ENCODE measurements around the gene LCP2.
A peak's percentile ranks its signal among the peaks of the same experiment; 100 is the strongest.

Gene LCP2

GRCh38 chr5:170270293-170271069 is 27.1 kb downstream of the LCP2 start:
- Mint-ChIP-seq H3K9me3 (no peaks in the 10 kb centered on the region), H3K27me3 (no peaks in the 10 kb centered on the region), H3K36me3 (ENCODE audit: insufficient read depth) (peaks cover 96% of the 10 kb centered on the region), H3K4me3 (peak overlapping the region; percentile 63 to 80), H3K27ac (peak overlapping the region; percentile 88 to 97), H3K4me1 (ENCODE audit: low read depth in 2 of 2) (peaks cover 73 to 74% of the 10 kb centered on the region in 2 donors)
- DNase-seq (no peak), ATAC-seq (replicated peaks) (no peak)

DNA sequence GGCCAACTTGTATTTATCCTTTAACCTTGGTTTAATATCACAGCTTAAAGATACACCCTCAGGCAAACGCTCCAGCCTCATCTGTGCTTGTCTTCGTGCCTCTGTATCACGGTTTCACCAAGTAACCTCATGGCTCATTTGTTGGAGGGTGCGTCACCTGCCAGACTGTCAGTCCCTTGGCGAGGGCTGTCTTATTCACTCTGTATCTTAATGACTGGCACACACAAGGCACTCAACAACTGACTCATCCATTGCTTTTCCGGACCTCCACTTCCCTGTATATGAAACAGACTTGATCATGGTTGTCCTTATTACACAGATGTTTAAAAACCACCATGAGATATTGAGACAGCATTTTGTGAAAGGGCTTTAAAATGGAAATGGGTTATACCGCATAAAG is 28.0 kb downstream of the LCP2 start:
- H3K36me3 Mint-ChIP-seq (ENCODE audit: insufficient read depth): peaks cover 96% of the 10 kb centered on the region
- peaks cover 65 to 66% of the 10 kb centered on the region in 2 donors for H3K4me1 Mint-ChIP-seq (ENCODE audit: low read depth in 2 of 2)
- peak overlapping the region; percentile 88 to 97 for H3K27ac Mint-ChIP-seq
- peak overlapping the region; percentile 70 to 80 for H3K4me3 Mint-ChIP-seq
- no peaks in the 10 kb centered on the region for H3K9me3 Mint-ChIP-seq
- ATAC-seq (replicated peaks) (peak; percentile 60), DNase-seq (peak in 2 of 3 experiments; percentile 40 to 50)
- no peaks in the 10 kb centered on the region for H3K27me3 Mint-ChIP-seq

DNA sequence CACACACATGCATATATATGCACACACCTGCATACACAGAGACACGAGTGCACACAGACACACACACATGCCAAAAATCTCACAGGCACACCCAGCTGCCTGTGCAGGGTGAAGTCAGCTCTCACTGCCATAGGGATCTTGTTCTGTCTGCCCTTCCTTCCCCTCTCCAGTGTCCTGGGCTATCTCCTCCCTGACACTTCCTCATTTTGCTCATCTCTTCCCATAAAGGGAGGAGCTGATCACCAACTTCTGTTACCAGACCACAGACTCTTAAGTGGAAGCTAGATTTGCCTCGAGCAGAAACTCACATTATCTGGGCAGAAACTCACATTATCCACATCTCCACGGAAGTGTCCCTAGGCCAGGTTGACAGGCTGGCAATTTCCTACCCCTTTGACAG is 28.7 kb downstream of the LCP2 start:
- DNase-seq: no peak
- Mint-ChIP-seq H3K27ac (peak overlapping the region; percentile 88 to 97), H3K36me3 (ENCODE audit: insufficient read depth) (peaks cover 96% of the 10 kb centered on the region), H3K27me3 (no peaks in the 10 kb centered on the region), H3K4me1 (ENCODE audit: low read depth in 2 of 2) (peaks cover 63 to 65% of the 10 kb centered on the region in 2 donors), H3K9me3 (no peaks in the 10 kb centered on the region), H3K4me3 (peak overlapping the region; percentile 70 to 80)
- no peak for ATAC-seq (replicated peaks)

DNA sequence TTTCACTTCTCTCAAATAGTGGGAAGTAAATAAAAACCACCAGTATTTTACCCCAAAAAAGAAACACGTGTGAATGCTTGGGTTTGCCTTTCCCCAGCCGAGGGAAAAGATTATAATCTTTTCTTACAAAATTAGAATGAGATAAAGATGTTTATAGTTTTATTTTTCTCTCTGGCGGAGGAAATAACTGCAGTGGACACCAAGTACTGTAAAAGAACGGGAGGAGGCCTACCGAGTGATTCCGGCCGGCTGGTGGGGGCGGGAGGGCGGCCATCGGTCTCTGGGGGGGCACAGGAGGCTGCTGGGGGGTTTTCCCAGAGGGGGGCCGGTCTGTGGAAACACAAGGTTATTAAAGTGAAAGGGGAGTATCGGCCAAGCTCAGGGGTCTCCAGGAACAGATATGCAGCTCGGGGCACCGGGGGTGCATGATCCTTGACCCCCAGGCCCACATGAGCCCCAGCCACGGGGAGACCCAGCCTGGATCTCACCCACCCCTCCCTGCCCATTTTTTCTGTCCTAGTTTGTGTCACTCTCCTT is 29.4 kb downstream of the LCP2 start:
- Mint-ChIP-seq H3K4me3 (peak overlapping the region; percentile 80), H3K36me3 (ENCODE audit: insufficient read depth) (peaks cover 96% of the 10 kb centered on the region), H3K4me1 (ENCODE audit: low read depth in 2 of 2) (peaks cover 59 to 70% of the 10 kb centered on the region in 2 donors), H3K27ac (peak overlapping the region; percentile 88 to 97), H3K9me3 (no peaks in the 10 kb centered on the region), H3K27me3 (no peaks in the 10 kb centered on the region)
- DNase-seq (no peak), ATAC-seq (replicated peaks) (no peak)

DNA sequence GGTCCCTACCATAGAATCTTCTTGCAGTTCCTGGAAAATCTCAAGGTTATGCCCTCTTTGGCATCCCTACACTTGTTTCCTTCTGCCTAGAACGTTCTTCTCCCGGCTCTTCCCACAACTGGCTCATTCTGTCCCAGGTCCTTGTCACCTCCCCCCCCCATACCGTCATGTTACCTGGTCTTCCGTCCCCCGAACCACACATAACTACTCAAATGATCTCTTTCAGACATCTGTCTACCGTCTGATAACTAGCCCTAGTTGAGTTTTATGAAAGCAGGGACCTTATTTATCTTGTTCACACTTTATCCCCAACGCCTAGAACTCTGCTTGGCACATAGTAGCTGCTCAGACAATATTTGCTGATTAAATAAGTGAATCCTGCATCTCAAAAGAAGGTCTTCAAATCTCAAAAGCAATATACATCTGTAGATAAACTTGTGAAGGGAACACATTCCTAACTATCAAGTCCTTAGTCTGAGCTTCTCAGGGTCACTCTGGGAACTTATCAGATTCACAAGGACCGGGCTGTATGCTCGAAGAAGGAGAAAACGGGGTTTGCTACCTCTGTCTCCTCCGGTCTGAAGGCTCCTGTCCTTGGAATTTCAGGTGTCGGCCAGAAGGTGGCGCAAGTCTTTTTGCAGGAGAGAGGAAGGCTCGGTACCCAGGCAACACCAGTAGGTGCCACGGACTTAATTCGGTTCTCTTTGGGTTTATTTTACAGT is 30.0 kb downstream of the LCP2 start:
- Mint-ChIP-seq H3K27me3 (no peaks in the 10 kb centered on the region), H3K9me3 (no peaks in the 10 kb centered on the region), H3K36me3 (ENCODE audit: insufficient read depth) (peaks cover 96% of the 10 kb centered on the region), H3K4me1 (ENCODE audit: low read depth in 2 of 2) (peaks cover 62 to 74% of the 10 kb centered on the region in 2 donors), H3K4me3 (peak overlapping the region; percentile 80), H3K27ac (peak overlapping the region; percentile 88 to 97)
- DNase-seq (peak; percentile 75 to 79 (median 76)), ATAC-seq (replicated peaks) (peak; percentile 58)

DNA sequence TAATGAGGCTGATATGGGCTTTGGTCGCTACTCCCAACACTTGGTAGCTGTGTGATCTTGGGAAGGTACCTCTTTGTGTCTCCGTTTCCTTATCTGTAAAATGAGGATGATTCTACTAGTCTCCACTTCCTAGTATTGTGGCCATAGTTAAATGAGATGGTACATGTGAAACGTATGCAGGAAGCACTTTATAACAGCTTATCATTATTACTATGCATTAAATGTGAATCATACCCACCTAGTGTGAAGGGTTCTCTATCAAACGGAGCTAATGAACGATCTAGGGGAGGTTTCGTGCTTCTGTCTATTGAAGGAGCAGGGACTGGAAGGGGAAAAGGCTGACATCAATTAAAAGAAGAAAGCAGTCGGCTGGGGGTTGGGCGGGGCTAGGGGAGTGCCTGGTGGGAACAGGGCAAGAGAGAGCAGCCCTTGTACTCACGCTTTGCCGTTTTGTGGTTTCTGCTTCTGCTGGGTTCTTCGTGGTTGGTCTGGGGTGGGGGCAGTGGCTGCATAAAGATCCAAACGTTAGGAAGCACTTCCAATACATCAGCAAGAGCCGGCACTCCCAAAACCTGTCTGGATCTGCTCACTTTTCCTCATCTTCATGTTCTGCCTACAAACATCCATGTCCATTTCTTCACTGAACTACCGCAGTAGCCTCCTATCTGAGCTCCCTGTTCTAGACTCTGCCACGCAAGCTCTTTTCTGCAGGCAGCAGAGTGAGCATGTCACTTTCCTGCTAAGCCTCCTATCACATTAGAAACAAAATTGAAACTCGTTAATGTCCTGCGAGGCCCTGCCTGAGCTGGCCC is 30.8 kb downstream of the LCP2 start:
- DNase-seq: no peak
- Mint-ChIP-seq H3K9me3 (no peaks in the 10 kb centered on the region), H3K4me1 (ENCODE audit: low read depth in 2 of 2) (peaks cover 64 to 77% of the 10 kb centered on the region in 2 donors), H3K27me3 (no peaks in the 10 kb centered on the region), H3K27ac (peak overlapping the region; percentile 88 to 97), H3K4me3 (peak overlapping the region; percentile 80), H3K36me3 (ENCODE audit: insufficient read depth) (peaks cover 96% of the 10 kb centered on the region)
- ATAC-seq (replicated peaks): peak; percentile 26

- Mint-ChIP-seq H3K4me3 (no peak overlapping the region), H3K9me3 (no peaks in the 10 kb centered on the region), H3K27ac (peak overlapping the region; percentile 28 to 88), H3K4me1 (ENCODE audit: low read depth in 2 of 2) (peaks cover 64 to 77% of the 10 kb centered on the region in 2 donors), H3K36me3 (ENCODE audit: insufficient read depth) (peaks cover 96% of the 10 kb centered on the region), H3K27me3 (no peaks in the 10 kb centered on the region)
- DNase-seq (no peak), ATAC-seq (replicated peaks) (no peak)
Observed at GRCh38 chr5:170265522-170265921, 32.1 kb downstream of the LCP2 start.

- peak overlapping the region; percentile 92 to 95 for H3K27ac Mint-ChIP-seq
- DNase-seq (no peak), ATAC-seq (replicated peaks) (no peak)
- peaks cover 96% of the 10 kb centered on the region for H3K36me3 Mint-ChIP-seq (ENCODE audit: insufficient read depth)
- H3K27me3 Mint-ChIP-seq: no peaks in the 10 kb centered on the region
- H3K4me3 Mint-ChIP-seq: no peak overlapping the region
- H3K9me3 Mint-ChIP-seq: no peaks in the 10 kb centered on the region
- H3K4me1 Mint-ChIP-seq (ENCODE audit: low read depth in 2 of 2): peaks cover 54 to 72% of the 10 kb centered on the region in 2 donors
Observed at GRCh38 chr5:170263906-170264305, 33.7 kb downstream of the LCP2 start.

- H3K4me1 Mint-ChIP-seq (ENCODE audit: low read depth in 2 of 2): peaks cover 42 to 61% of the 10 kb centered on the region in 2 donors
- peak overlapping the region; percentile 61 to 66 for H3K4me3 Mint-ChIP-seq
- H3K9me3 Mint-ChIP-seq: no peaks in the 10 kb centered on the region
- H3K36me3 Mint-ChIP-seq (ENCODE audit: insufficient read depth): peaks cover 99% of the 10 kb centered on the region
- peak in 2 of 3 experiments; percentile 40 to 44 for DNase-seq
- ATAC-seq (replicated peaks): peak; percentile 88
- no peaks in the 10 kb centered on the region for H3K27me3 Mint-ChIP-seq
- peak overlapping the region; percentile 92 to 95 for H3K27ac Mint-ChIP-seq
Observed at GRCh38 chr5:170262061-170263045, 35.2 kb downstream of the LCP2 start.

DNA sequence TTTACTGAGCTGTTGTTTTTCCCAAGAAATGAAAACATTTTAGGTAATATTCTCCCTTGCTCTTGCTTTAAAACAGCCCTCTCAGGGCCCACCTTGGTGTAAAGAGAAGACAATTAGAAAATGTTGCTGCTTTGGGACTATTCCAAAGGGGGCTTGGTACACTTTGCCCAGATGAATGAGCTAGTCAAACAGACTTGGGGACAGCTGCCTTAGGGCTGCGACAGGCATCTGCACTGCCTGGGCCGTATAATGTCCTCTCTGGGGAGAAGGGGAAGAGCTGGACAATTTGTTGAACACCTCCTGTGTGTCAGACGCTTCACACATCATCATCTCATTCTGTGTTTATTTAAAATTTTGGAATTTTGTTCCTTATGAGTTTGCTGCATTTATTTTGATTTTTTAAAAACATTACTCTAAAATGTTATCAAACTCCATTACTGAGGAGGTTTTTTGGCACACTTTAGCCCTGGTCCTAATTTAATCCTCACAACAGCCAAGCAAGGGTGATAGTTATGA is 36.0 kb downstream of the LCP2 start:
- peaks cover 100% of the 10 kb centered on the region for H3K36me3 Mint-ChIP-seq (ENCODE audit: insufficient read depth)

DNA sequence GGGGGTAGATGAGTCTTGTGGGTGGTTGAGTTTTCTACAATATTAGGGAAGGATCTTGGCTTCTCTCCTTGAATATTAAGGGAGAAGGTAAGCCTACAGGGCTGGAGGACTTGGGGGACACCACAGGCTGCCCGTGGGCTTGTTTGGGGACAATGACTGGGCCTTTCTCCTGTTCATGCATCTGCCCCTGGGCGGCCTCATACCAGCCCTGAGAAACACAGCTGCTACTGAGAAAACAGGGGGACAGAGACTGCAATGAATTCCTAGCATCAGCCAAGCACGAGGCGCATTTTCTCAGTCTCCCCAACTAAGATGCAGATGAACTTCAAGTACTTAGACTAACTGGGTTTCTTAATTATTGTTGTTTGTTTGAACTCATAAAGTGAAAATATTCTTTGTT is 40.2 kb downstream of the LCP2 start:
- Mint-ChIP-seq H3K36me3 (ENCODE audit: insufficient read depth) (peaks cover 100% of the 10 kb centered on the region), H3K27ac (peak overlapping the region; percentile 61 to 80), H3K27me3 (no peaks in the 10 kb centered on the region), H3K4me1 (ENCODE audit: low read depth in 2 of 2) (peaks cover 43 to 61% of the 10 kb centered on the region in 2 donors), H3K4me3 (no peak overlapping the region), H3K9me3 (no peaks in the 10 kb centered on the region)
- no peak for ATAC-seq (replicated peaks)
- DNase-seq: no peak

More for the DNA sequence above, 36.0 kb downstream of the LCP2 start:
- Mint-ChIP-seq H3K9me3 (no peaks in the 10 kb centered on the region), H3K4me3 (peak overlapping the region; percentile 61 to 66), H3K4me1 (ENCODE audit: low read depth in 2 of 2) (peaks cover 35 to 60% of the 10 kb centered on the region in 2 donors), H3K27me3 (no peaks in the 10 kb centered on the region), H3K27ac (peak overlapping the region; percentile 92 to 95)
- DNase-seq: no peak
- no peak for ATAC-seq (replicated peaks)

DNA sequence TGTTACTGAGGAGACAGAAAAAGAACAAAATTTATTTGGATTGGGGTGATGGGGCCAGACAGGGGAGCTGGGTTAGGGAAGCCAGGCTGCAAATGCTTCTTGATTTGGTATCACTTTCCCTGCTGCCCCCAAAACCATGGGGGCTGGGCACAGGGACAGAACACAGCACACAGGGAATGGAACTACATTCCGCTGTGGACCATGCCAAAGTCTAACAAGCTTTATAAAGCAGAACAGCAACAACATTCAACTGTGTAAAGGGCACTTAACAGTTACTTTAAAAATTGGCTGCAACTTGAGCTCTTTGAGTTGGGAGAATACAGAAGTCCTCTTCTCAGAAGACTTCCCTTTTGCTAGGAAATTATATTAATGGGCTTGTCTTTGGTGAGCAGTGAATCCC is 41.0 kb downstream of the LCP2 start:
- H3K4me3 Mint-ChIP-seq: no peak overlapping the region
- H3K36me3 Mint-ChIP-seq (ENCODE audit: insufficient read depth): peaks cover 100% of the 10 kb centered on the region
- H3K4me1 Mint-ChIP-seq (ENCODE audit: low read depth in 2 of 2): peaks cover 35 to 54% of the 10 kb centered on the region in 2 donors
- no peaks in the 10 kb centered on the region for H3K9me3 Mint-ChIP-seq
- no peaks in the 10 kb centered on the region for H3K27me3 Mint-ChIP-seq
- ATAC-seq (replicated peaks) (no peak), DNase-seq (no peak)
- H3K27ac Mint-ChIP-seq: peak overlapping the region; percentile 61 to 80

All from effector memory CD8-positive, alpha-beta T cell (primary cell).